RPMI8226 (cell line): ENCODE results near the gene SIX1.

Experiments used
- DNase-seq: peaks from one replicate; pipeline ENCODE4 v3.0.0-alpha.2; 2015

The SIX1 gene

GRCh38 chr14:60641742-60642269, 7.5 kb downstream of the SIX1 start:
- DNase-seq, result no peak

GRCh38 chr14:60640859-60641741, 8.2 kb downstream of the SIX1 start:
- no peak for DNase-seq

GRCh38 chr14:60639674-60640073, 9.6 kb downstream of the SIX1 start:
- DNase-seq, result no peak

- DNase-seq, result no peak
These were observed 11.6 kb downstream of the SIX1 start for GRCh38 chr14:60637479-60638315.

- no peak for DNase-seq
These were observed 12.3 kb downstream of the SIX1 start for GRCh38 chr14:60636879-60637478.

- no peak for DNase-seq
These were observed 15.1 kb downstream of the SIX1 start for GRCh38 chr14:60634153-60634552.

GRCh38 chr14:60632777-60633176, 16.5 kb downstream of the SIX1 start:
- DNase-seq, result peak; percentile 22

- DNase-seq, result no peak
These were observed 17.0 kb downstream of the SIX1 start for GRCh38 chr14:60632257-60632656.

- no peak for DNase-seq
These were observed 17.4 kb downstream of the SIX1 start for GRCh38 chr14:60631842-60632241.

- DNase-seq, result no peak
These were observed 19.1 kb downstream of the SIX1 start for GRCh38 chr14:60630129-60630528.

GRCh38 chr14:60628892-60629291, 20.4 kb downstream of the SIX1 start:
- DNase-seq, result no peak

GRCh38 chr14:60622917-60623257, 26.4 kb downstream of the SIX1 start:
- DNase-seq, result no peak

- DNase-seq, result no peak
These were observed 26.9 kb downstream of the SIX1 start for GRCh38 chr14:60622210-60622916.

- no peak for DNase-seq
These were observed 27.9 kb downstream of the SIX1 start for GRCh38 chr14:60621386-60621785.

- no peak for DNase-seq
These were observed 31.0 kb downstream of the SIX1 start for GRCh38 chr14:60618241-60618640.

GRCh38 chr14:60616461-60616959, 32.8 kb downstream of the SIX1 start:
- no peak for DNase-seq

GRCh38 chr14:60602291-60602690, 47.0 kb downstream of the SIX1 start:
- no peak for DNase-seq

GRCh38 chr14:60599727-60600126, 49.5 kb downstream of the SIX1 start:
- DNase-seq, result no peak

GRCh38 chr14:60596139-60596538, 53.1 kb downstream of the SIX1 start:
- no peak for DNase-seq

GRCh38 chr14:60594062-60594461, 55.2 kb downstream of the SIX1 start:
- DNase-seq, result no peak
